Liver (tissue), 9 donors: Measurements from ENCODE around the gene THSD7B. TPM values are rescaled to one million over a fixed set of nuclear protein-coding genes. Genes with fewer than 3 reads are reported as not detected.

Source experiments
- DNase-seq: peaks from one replicate; pipeline ENCODE4 v3.0.0-alpha.2; 2017; ENCODE audit warnings: low spot score
- H3K27ac ChIP-seq, 2 donors: one replicate each; pipeline ENCODE4 v1.7.0; 2013; ENCODE audit warnings: inconsistent platforms in 2 of 2, low read length in 2 of 2, control low read depth in 1 of 2, low read depth in 1 of 2, mild to moderate bottlenecking in 1 of 2
- H3K27me3 ChIP-seq, 4 donors: one replicate each; pipeline versions ENCODE4 v1.6.1 to v1.7.0; 2013; ENCODE audit warnings: low read length in 3 of 4, inconsistent platforms in 1 of 4, mild to moderate bottlenecking in 1 of 4, moderate library complexity in 1 of 4; ENCODE audit not compliant: control insufficient read depth in 4 of 4, insufficient read depth in 4 of 4
- H3K36me3 ChIP-seq, 4 donors: one replicate each; pipeline versions ENCODE4 v1.6.1 to v1.7.0; 2013; ENCODE audit warnings: low read length in 3 of 4, mild to moderate bottlenecking in 3 of 4, low read depth in 1 of 4, moderate library complexity in 1 of 4; ENCODE audit not compliant: control insufficient read depth in 4 of 4, insufficient read depth in 3 of 4
- H3K4me1 ChIP-seq, 4 donors: one replicate each; pipeline versions ENCODE4 v1.6.1 to v1.7.0; 2013; ENCODE audit warnings: low read length in 3 of 4, mild to moderate bottlenecking in 3 of 4, moderate library complexity in 1 of 4; ENCODE audit not compliant: control insufficient read depth in 4 of 4, insufficient read depth in 4 of 4
- H3K4me3 ChIP-seq, 3 donors: one replicate each; pipeline versions ENCODE4 v1.6.1 to v1.7.0; 2013; ENCODE audit warnings: low read length in 3 of 3, control low read depth in 1 of 3, low read depth in 1 of 3, mild to moderate bottlenecking in 1 of 3
- H3K9ac ChIP-seq, 2 donors: one replicate each; pipeline ENCODE4 v1.7.0; 2013; ENCODE audit warnings: low read length in 2 of 2, mild to moderate bottlenecking in 2 of 2, moderate library complexity in 2 of 2, control low read depth in 1 of 2, low read depth in 1 of 2
- H3K9me3 ChIP-seq, 4 donors: one replicate each; pipeline versions ENCODE4 v1.6.1 to v1.7.0; 2013; ENCODE audit warnings: low read length in 3 of 4; ENCODE audit not compliant: control insufficient read depth in 4 of 4
- ATF3 ChIP-seq: IDR thresholded peaks from 2 replicates; pipeline ENCODE4 v1.6.1; 2016; ENCODE audit warnings: antibody characterized with exemption
- CTCF ChIP-seq: fragments of 150-350 bp; IDR thresholded peaks from 2 replicates; pipeline ENCODE4 v1.5.1; 2017; ENCODE audit warnings: improper control_type of control experiment, low read depth, low read length; ENCODE audit not compliant: missing input control
- EGR1 ChIP-seq, 2 donors: IDR thresholded peaks; 2 replicates each; pipeline ENCODE4 v1.6.1; 2016 to 2018; ENCODE audit warnings: antibody characterized with exemption in 2 of 2, low read depth in 2 of 2
- FOXA1 ChIP-seq: IDR thresholded peaks from 2 replicates; pipeline ENCODE4 v1.6.1; 2016; ENCODE audit warnings: antibody characterized with exemption
- FOXA2 ChIP-seq: IDR thresholded peaks from 2 replicates; pipeline ENCODE4 v1.6.1; 2016; ENCODE audit warnings: antibody characterized with exemption
- HNF4G ChIP-seq: IDR thresholded peaks from 2 replicates; pipeline ENCODE4 v1.6.1; 2016; ENCODE audit warnings: antibody characterized with exemption
- JUND ChIP-seq, 2 donors: IDR thresholded peaks; 2 replicates each; pipeline ENCODE4 v1.6.1; 2016; ENCODE audit warnings: antibody characterized with exemption in 2 of 2
- MAX ChIP-seq: IDR thresholded peaks from 2 replicates; pipeline ENCODE4 v1.6.1; 2016; ENCODE audit warnings: antibody characterized with exemption
- NR2F2 ChIP-seq: IDR thresholded peaks from 2 replicates; pipeline ENCODE4 v1.6.1; 2016; ENCODE audit warnings: antibody characterized with exemption
- RAD21 ChIP-seq, 2 donors: IDR thresholded peaks; 2 replicates each; pipeline ENCODE4 v1.6.1; 2016; ENCODE audit warnings: antibody characterized with exemption in 2 of 2, mild to moderate bottlenecking in 2 of 2
- RXRA ChIP-seq, 2 donors: IDR thresholded peaks; 2 replicates each; pipeline ENCODE4 v1.6.1; 2017 to 2018; ENCODE audit warnings: antibody characterized with exemption in 2 of 2, mild to moderate bottlenecking in 1 of 2
- SP1 ChIP-seq: IDR thresholded peaks from 2 replicates; pipeline ENCODE4 v1.6.1; 2018; ENCODE audit warnings: antibody characterized with exemption, mild to moderate bottlenecking
- YY1 ChIP-seq: IDR thresholded peaks from 2 replicates; pipeline ENCODE4 v1.6.1; 2016; ENCODE audit warnings: antibody characterized with exemption, mild to moderate bottlenecking
- WGBS: extraction: QIAGEN DNeasy Blood & Tissue Kit; methylation state at CpG from one replicate; pipeline ENCODE4 v1.1.7; 2013; 5-methylcytosine and 5-hydroxymethylcytosine counted together
- polyA plus RNA-seq, 2 donors: library from polyadenylated mRNA; stranded (reverse) in 1 of 2; unstranded in 1 of 2; fragments of 200-250 nt in 1 of 2; fragments of >200 nt in 1 of 2; fragmentation: Nextera tagmentation in 1 of 2; extraction: Ambion mirVana in 1 of 2; gene quantifications; one replicate each; pipeline versions ENCODE4 v1.2.1 to v1.2.3, GENCODE V29; 2013 to 2015
- total RNA-seq, 2 donors: library from RNA; depleted of rRNA; stranded (reverse); fragments of >200 nt; gene quantifications; one replicate each; pipeline ENCODE4 v1.2.3, GENCODE V29; 2014
- TF ChIP-seq, protein P1 (sequence below): IDR thresholded peaks from 2 replicates; pipeline ENCODE4 v1.6.1; 2016; ENCODE audit warnings: antibody characterized with exemption, mild to moderate bottlenecking
- donor health status: healthy.
- donor health status: healthy.
- donor health status: healthy.
- donor health status: healthy.
- donor health status: healthy.

THSD7B gene
- total and polyA plus RNA-seq, 4 donors: 0.01 to 0.75 (median 0.42) TPM; not detected in 1

- Histone ChIP-seq H3K9ac (no peak overlapping the region), H3K9me3 (no peaks in the 10 kb centered on the region), H3K4me1 (no peaks in the 10 kb centered on the region), H3K27ac (no peak overlapping the region), H3K36me3 (no peaks in the 10 kb centered on the region), H3K27me3 (no peaks in the 10 kb centered on the region), H3K4me3 (no peak overlapping the region)
- 70% methylated on average over 3 of the region's 3 CpGs for WGBS
- DNase-seq: no peak
- no peak for TF ChIP-seq RXRA (IDR thresholded peaks at IDR 0.05)
- no peak for TF ChIP-seq ATF3
Measured at GRCh38 chr2:136962105-136962725, 196.9 kb downstream of the THSD7B start.

GRCh38 chr2:136966485-136966884, 201.1 kb downstream of the THSD7B start:
- H3K36me3 ChIP-seq: no peaks in the 10 kb centered on the region
- TF ChIP-seq YY1: no peak
- TF ChIP-seq FOXA1: no peak
- TF ChIP-seq ATF3: no peak
- no peak for TF ChIP-seq JUND (IDR thresholded peaks at IDR 0.05)
- no peak for TF ChIP-seq NR2F2
- TF ChIP-seq SP1: no peak
- TF ChIP-seq, protein P1, sequence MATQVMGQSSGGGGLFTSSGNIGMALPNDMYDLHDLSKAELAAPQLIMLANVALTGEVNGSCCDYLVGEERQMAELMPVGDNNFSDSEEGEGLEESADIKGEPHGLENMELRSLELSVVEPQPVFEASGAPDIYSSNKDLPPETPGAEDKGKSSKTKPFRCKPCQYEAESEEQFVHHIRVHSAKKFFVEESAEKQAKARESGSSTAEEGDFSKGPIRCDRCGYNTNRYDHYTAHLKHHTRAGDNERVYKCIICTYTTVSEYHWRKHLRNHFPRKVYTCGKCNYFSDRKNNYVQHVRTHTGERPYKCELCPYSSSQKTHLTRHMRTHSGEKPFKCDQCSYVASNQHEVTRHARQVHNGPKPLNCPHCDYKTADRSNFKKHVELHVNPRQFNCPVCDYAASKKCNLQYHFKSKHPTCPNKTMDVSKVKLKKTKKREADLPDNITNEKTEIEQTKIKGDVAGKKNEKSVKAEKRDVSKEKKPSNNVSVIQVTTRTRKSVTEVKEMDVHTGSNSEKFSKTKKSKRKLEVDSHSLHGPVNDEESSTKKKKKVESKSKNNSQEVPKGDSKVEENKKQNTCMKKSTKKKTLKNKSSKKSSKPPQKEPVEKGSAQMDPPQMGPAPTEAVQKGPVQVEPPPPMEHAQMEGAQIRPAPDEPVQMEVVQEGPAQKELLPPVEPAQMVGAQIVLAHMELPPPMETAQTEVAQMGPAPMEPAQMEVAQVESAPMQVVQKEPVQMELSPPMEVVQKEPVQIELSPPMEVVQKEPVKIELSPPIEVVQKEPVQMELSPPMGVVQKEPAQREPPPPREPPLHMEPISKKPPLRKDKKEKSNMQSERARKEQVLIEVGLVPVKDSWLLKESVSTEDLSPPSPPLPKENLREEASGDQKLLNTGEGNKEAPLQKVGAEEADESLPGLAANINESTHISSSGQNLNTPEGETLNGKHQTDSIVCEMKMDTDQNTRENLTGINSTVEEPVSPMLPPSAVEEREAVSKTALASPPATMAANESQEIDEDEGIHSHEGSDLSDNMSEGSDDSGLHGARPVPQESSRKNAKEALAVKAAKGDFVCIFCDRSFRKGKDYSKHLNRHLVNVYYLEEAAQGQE: no peak
- no peak for TF ChIP-seq MAX
- TF ChIP-seq CTCF: no peak
- no peak for TF ChIP-seq RAD21 (IDR thresholded peaks at IDR 0.05)
- no peak for TF ChIP-seq FOXA2
- no peak for TF ChIP-seq HNF4G
- no peak for TF ChIP-seq EGR1 (IDR thresholded peaks at IDR 0.05; ENCODE audit: low read depth in 2 of 2)
- H3K27ac ChIP-seq: no peak overlapping the region
- no peaks in the 10 kb centered on the region for H3K4me1 ChIP-seq
- no peak overlapping the region for H3K9ac ChIP-seq
- no peaks in the 10 kb centered on the region for H3K27me3 ChIP-seq
- no peak for DNase-seq
- 39% methylated on average over 5 of the region's 5 CpGs for WGBS
- H3K4me3 ChIP-seq: no peak overlapping the region
- H3K9me3 ChIP-seq: no peaks in the 10 kb centered on the region
